ENCODE measurements around the gene HMGCS2.
"Not testable (repeated sequence)": the region's sequence is repeated elsewhere in the genome, so short reads cannot be mapped to it uniquely, and the experiment has no call there.

HMGCS2 gene

GRCh38 chr1:119791377-119791776 is 22.7 kb upstream of the HMGCS2 start:
- no peak for DNase-seq (ENCODE audit: low read depth)
- H3K4me3 ChIP-seq (ENCODE audit: low read depth, low read length): no peak overlapping the region

- no peak for DNase-seq (ENCODE audit: low read depth)
- H3K4me3 ChIP-seq (ENCODE audit: low read depth, low read length): no peak overlapping the region
These were observed 21.9 kb upstream of the HMGCS2 start for GRCh38 chr1:119790451-119791198.

GRCh38 chr1:119787776-119788175 is 19.1 kb upstream of the HMGCS2 start:
- DNase-seq (ENCODE audit: low read depth): no peak
- no peak overlapping the region for H3K4me3 ChIP-seq (ENCODE audit: low read depth, low read length)

- not testable (repeated sequence) for DNase-seq (ENCODE audit: low read depth); H3K4me3 ChIP-seq (ENCODE audit: low read depth, low read length)
These were observed 17.9 kb upstream of the HMGCS2 start for GRCh38 chr1:119786473-119787050.

- not testable (repeated sequence) for H3K4me3 ChIP-seq (ENCODE audit: low read depth, low read length); DNase-seq (ENCODE audit: low read depth)
These were observed 17.3 kb upstream of the HMGCS2 start for GRCh38 chr1:119786046-119786445.

- DNase-seq (ENCODE audit: low read depth): no peak
- no peak overlapping the region for H3K4me3 ChIP-seq (ENCODE audit: low read depth, low read length)
These were observed 15.6 kb upstream of the HMGCS2 start for GRCh38 chr1:119784191-119784781.

- no peak for DNase-seq (ENCODE audit: low read depth)
- H3K4me3 ChIP-seq (ENCODE audit: low read depth, low read length): no peak overlapping the region
These were observed 14.9 kb upstream of the HMGCS2 start for GRCh38 chr1:119783354-119784185.

- DNase-seq (ENCODE audit: low read depth): no peak
- no peak overlapping the region for H3K4me3 ChIP-seq (ENCODE audit: low read depth, low read length)
These were observed 14.1 kb upstream of the HMGCS2 start for GRCh38 chr1:119782631-119783325.

GRCh38 chr1:119781434-119782210 is 12.9 kb upstream of the HMGCS2 start:
- no peak overlapping the region for H3K4me3 ChIP-seq (ENCODE audit: low read depth, low read length)
- DNase-seq (ENCODE audit: low read depth): no peak

- no peak for DNase-seq (ENCODE audit: low read depth)
- peak overlapping the region; percentile 30 for H3K4me3 ChIP-seq (ENCODE audit: low read depth, low read length)
These were observed 11.2 kb upstream of the HMGCS2 start for GRCh38 chr1:119779869-119780356.

GRCh38 chr1:119778886-119779560 is 10.3 kb upstream of the HMGCS2 start:
- H3K4me3 ChIP-seq (ENCODE audit: low read depth, low read length): no peak overlapping the region
- DNase-seq (ENCODE audit: low read depth): no peak

- no peak overlapping the region for H3K4me3 ChIP-seq (ENCODE audit: low read depth, low read length)
- DNase-seq (ENCODE audit: low read depth): no peak
These were observed 9.7 kb upstream of the HMGCS2 start for GRCh38 chr1:119778359-119778758.

- no peak overlapping the region for H3K4me3 ChIP-seq (ENCODE audit: low read depth, low read length)
- DNase-seq (ENCODE audit: low read depth): no peak
These were observed 6.2 kb upstream of the HMGCS2 start for GRCh38 chr1:119774746-119775490.

GRCh38 chr1:119773711-119774241 is 5.1 kb upstream of the HMGCS2 start:
- H3K4me3 ChIP-seq (ENCODE audit: low read depth, low read length): no peak overlapping the region
- DNase-seq (ENCODE audit: low read depth): no peak

- no peak for DNase-seq (ENCODE audit: low read depth)
- H3K4me3 ChIP-seq (ENCODE audit: low read depth, low read length): no peak overlapping the region
These were observed 3.6 kb upstream of the HMGCS2 start for GRCh38 chr1:119772298-119772697.

GRCh38 chr1:119771770-119772169 is 3.1 kb upstream of the HMGCS2 start:
- DNase-seq (ENCODE audit: low read depth): no peak
- H3K4me3 ChIP-seq (ENCODE audit: low read depth, low read length): no peak overlapping the region

- DNase-seq (ENCODE audit: low read depth): no peak
- no peak overlapping the region for H3K4me3 ChIP-seq (ENCODE audit: low read depth, low read length)
These were observed 2.3 kb upstream of the HMGCS2 start for GRCh38 chr1:119771016-119771415.

All from skeletal muscle cell (primary cell).